SK-N-SH (cell line): Measurements from ENCODE around the gene CADPS2. TPM values are rescaled to one million over a fixed set of nuclear protein-coding genes. Genes with fewer than 3 reads are reported as not detected.

Experiments used
- CTCF ChIA-PET: fragments of 300-600, 350-600 bp; formaldehyde crosslinking; extraction: SDS; loops from one replicate; lab custom pipeline; 2021; lab: Yijun Ruan, JAX
- POLR2A ChIA-PET: fragments of 350-600 bp; sonication (Branson Sonifier 250); formaldehyde crosslinking; extraction: SDS; loops from one replicate; lab custom pipeline; 2020; ENCODE audit warnings: antibody characterized with exemption, inconsistent platforms; lab: Yijun Ruan, JAX
- DNase-seq: peaks from one replicate; pipeline ENCODE4 v3.0.0; 2012
- H2AFZ ChIP-seq: fragments of 200-600 bp; sonication (generic); 2 replicates; pipeline ENCODE4 v1.8.1; 2016; ENCODE audit warnings: antibody characterized with exemption, mild to moderate bottlenecking, low read depth
- H3F3A ChIP-seq: fragments of 200-600 bp; sonication (generic); replicated peaks from 2 replicates; pipeline ENCODE3; 2016; ENCODE audit warnings: antibody characterized with exemption, mild to moderate bottlenecking; ENCODE audit not compliant: insufficient read depth
- H3K27ac ChIP-seq, 2 experiments: fragments of 200-500 bp in 1 of 2; fragments of 200-600 bp in 1 of 2; sonication (Bioruptor generic) in 1 of 2; sonication (generic), shearing (Covaris generic) in 1 of 2; 2 replicates each; pipeline versions ENCODE4 v1.5.1 to v1.6.1; 2014 to 2016; ENCODE audit warnings: low read depth in 2 of 2, inconsistent platforms in 1 of 2, low read length in 1 of 2, mild to moderate bottlenecking in 1 of 2, mixed read lengths in 1 of 2
- H3K27me3 ChIP-seq: fragments of 200-600 bp; sonication (generic), shearing (Covaris generic); 2 replicates; pipeline ENCODE4 v1.6.1; 2016; ENCODE audit warnings: mixed run types; ENCODE audit not compliant: insufficient read depth
- H3K36me3 ChIP-seq, 2 experiments: fragments of 200-500 bp in 1 of 2; fragments of 200-600 bp in 1 of 2; sonication (Bioruptor generic) in 1 of 2; sonication (generic) in 1 of 2; replicated peaks in 1 of 2; 2 replicates each; pipeline versions ENCODE3 to v1.5.1; 2014 to 2016; ENCODE audit warnings: low read length in 1 of 2, mild to moderate bottlenecking in 1 of 2; ENCODE audit not compliant: insufficient read depth in 2 of 2, control insufficient read depth in 1 of 2
- H3K4me1 ChIP-seq, 2 experiments: fragments of 200-500 bp in 1 of 2; fragments of 200-600 bp in 1 of 2; sonication (Bioruptor generic) in 1 of 2; sonication (generic), shearing (Covaris generic) in 1 of 2; 2 replicates each; pipeline versions ENCODE4 v1.5.1 to v1.6.1; 2014 to 2016; ENCODE audit warnings: low read depth in 1 of 2, low read length in 1 of 2, mixed run types in 1 of 2; ENCODE audit not compliant: insufficient read depth in 2 of 2, control insufficient read depth in 1 of 2
- H3K4me2 ChIP-seq: fragments of 200-600 bp; sonication (generic), shearing (Covaris generic); 2 replicates; pipeline ENCODE4 v1.6.1; 2017; ENCODE audit warnings: mixed run types
- H3K4me3 ChIP-seq, 2 experiments: fragments of 200-500 bp in 1 of 2; fragments of 200-600 bp in 1 of 2; sonication (Bioruptor generic) in 1 of 2; sonication (generic), shearing (Covaris generic) in 1 of 2; 2 replicates each; pipeline versions ENCODE4 v1.5.1 to v1.8.1; 2014 to 2016; ENCODE audit warnings: low read depth in 2 of 2, inconsistent platforms in 1 of 2, low read length in 1 of 2, mild to moderate bottlenecking in 1 of 2, mixed read lengths in 1 of 2, moderate library complexity in 1 of 2
- H3K79me2 ChIP-seq: fragments of 200-600 bp; sonication (generic); 2 replicates; pipeline ENCODE4 v1.8.1; 2017; ENCODE audit warnings: mild to moderate bottlenecking; ENCODE audit not compliant: insufficient read depth
- H3K9ac ChIP-seq: fragments of 200-600 bp; sonication (generic); 2 replicates; pipeline ENCODE4 v1.6.1; 2017; ENCODE audit warnings: mixed run types
- H3K9me2 ChIP-seq: fragments of 200-600 bp; sonication (generic); 2 replicates; pipeline ENCODE4 v1.6.1; 2017; ENCODE audit warnings: mixed run types
- H3K9me3 ChIP-seq: fragments of 200-600 bp; sonication (generic); 2 replicates; pipeline ENCODE4 v1.6.1; 2017; ENCODE audit warnings: mixed run types, mild to moderate bottlenecking, moderate library complexity
- H4K20me1 ChIP-seq: fragments of 200-600 bp; sonication (generic); 2 replicates; pipeline ENCODE4 v1.6.1; 2017; ENCODE audit warnings: mild to moderate bottlenecking, mixed run types; ENCODE audit not compliant: insufficient read depth
- CTCF ChIP-seq: fragments of 200-600 bp; sonication (generic); IDR thresholded peaks from 2 replicates; pipeline ENCODE4 v1.6.1; 2017; ENCODE audit warnings: antibody characterized with exemption, mild to moderate bottlenecking, moderate library complexity
- FOXJ3 ChIP-seq: sonication (generic); formaldehyde crosslinking; IDR thresholded peaks from 2 replicates; pipeline ENCODE4 v1.5.1; 2020; ENCODE audit warnings: mild to moderate bottlenecking, missing genetic modification reagents
- POLR2AphosphoS5 ChIP-seq: IDR thresholded peaks from 2 replicates; pipeline ENCODE4 v1.6.1; 2012; ENCODE audit warnings: low read depth, low read length
- RFX5 ChIP-seq: IDR thresholded peaks from 2 replicates; pipeline ENCODE4 v1.6.1; 2012; ENCODE audit warnings: mild to moderate bottlenecking, improper control_type of control experiment, low read length
- SIN3A ChIP-seq: IDR thresholded peaks from 2 replicates; pipeline ENCODE4 v1.6.1; 2012; ENCODE audit warnings: low read depth, mild to moderate bottlenecking, low read length, moderate library complexity, borderline replicate concordance
- USF2 ChIP-seq: fragments of 150-350 bp; IDR thresholded peaks from 2 replicates; pipeline ENCODE4 v1.6.1; 2017; ENCODE audit warnings: antibody characterized with exemption, low read length, low read depth, borderline replicate concordance
- WGBS: methylation state at CpG from one replicate; pipeline ENCODE4 v1.1.6; 2017; ENCODE audit warnings: low lambda C conversion rate; 5-methylcytosine and 5-hydroxymethylcytosine counted together
- polyA plus RNA-seq, 3 experiments: library from polyadenylated mRNA; depleted of rRNA; stranded (reverse); fragments of >200 nt; gene quantifications; 2 replicates each; pipeline ENCODE4 v1.2.3, GENCODE V29; 2012
- TF ChIP-seq, protein P1 (sequence below): IDR thresholded peaks from 2 replicates; pipeline ENCODE4 v1.6.1; 2012; ENCODE audit warnings: mild to moderate bottlenecking, low read depth, low read length, moderate library complexity
- TF ChIP-seq, protein P2 (sequence below): IDR thresholded peaks from 2 replicates; pipeline ENCODE4 v1.4.0; 2012; ENCODE audit warnings: low read depth

Gene CADPS2
- polyA plus RNA-seq, 1 of the 3 experiments (the other 2 are of a cell fraction) = 0.05 TPM

DNA sequence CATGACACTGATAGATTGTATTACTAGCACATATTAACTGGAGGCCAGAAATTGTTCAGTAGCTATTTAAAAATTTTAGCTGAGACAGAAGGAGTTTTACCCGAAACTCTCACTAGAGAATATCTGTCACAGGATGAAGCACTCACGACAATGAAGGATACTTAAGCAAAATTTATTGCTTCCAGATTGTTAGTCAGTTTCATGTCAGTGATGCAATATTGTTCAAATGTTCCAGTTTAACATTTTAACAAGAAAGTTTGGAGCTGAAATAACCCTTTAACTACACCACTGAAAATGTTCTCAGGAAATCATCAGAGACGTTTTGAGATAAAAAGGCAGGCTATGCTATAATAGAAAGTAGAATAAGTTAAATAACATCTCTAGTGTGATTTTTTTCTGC, 15.0 kb upstream of the CADPS2 start (continued):
- TF ChIP-seq, protein P1, sequence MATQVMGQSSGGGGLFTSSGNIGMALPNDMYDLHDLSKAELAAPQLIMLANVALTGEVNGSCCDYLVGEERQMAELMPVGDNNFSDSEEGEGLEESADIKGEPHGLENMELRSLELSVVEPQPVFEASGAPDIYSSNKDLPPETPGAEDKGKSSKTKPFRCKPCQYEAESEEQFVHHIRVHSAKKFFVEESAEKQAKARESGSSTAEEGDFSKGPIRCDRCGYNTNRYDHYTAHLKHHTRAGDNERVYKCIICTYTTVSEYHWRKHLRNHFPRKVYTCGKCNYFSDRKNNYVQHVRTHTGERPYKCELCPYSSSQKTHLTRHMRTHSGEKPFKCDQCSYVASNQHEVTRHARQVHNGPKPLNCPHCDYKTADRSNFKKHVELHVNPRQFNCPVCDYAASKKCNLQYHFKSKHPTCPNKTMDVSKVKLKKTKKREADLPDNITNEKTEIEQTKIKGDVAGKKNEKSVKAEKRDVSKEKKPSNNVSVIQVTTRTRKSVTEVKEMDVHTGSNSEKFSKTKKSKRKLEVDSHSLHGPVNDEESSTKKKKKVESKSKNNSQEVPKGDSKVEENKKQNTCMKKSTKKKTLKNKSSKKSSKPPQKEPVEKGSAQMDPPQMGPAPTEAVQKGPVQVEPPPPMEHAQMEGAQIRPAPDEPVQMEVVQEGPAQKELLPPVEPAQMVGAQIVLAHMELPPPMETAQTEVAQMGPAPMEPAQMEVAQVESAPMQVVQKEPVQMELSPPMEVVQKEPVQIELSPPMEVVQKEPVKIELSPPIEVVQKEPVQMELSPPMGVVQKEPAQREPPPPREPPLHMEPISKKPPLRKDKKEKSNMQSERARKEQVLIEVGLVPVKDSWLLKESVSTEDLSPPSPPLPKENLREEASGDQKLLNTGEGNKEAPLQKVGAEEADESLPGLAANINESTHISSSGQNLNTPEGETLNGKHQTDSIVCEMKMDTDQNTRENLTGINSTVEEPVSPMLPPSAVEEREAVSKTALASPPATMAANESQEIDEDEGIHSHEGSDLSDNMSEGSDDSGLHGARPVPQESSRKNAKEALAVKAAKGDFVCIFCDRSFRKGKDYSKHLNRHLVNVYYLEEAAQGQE = no peak
- TF ChIP-seq POLR2AphosphoS5 (no peak), USF2 (no peak), RFX5 (no peak)

DNA sequence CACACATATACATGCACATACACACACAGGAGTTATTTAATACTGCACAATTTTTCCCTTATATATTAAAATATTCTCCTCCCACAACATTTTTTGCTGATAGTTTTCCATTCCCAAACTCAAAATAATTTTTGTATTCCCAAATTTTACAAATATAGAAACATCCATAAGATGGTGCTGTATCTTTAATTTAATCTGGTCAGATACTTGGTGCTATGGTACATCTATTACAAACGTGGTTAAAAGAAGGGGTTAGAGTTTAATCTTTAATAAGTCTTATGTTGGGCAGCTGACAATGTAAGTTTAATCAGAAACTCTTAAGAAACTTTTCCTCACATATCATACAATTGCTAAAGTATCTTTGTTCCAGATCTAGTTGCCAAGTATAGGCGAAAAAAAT, 10.2 kb upstream of the CADPS2 start:
- Histone ChIP-seq H2AFZ (no peak overlapping the region), H4K20me1 (no peaks in the 10 kb centered on the region), H3K9me3 (no peaks in the 10 kb centered on the region; the same call in 1 of the 2 replicates), H3K27me3 (no peaks in the 10 kb centered on the region), H3F3A (no peaks in the 10 kb centered on the region), H3K4me2 (no peak overlapping the region), H3K79me2 (no peaks in the 10 kb centered on the region), H3K4me1 (peaks cover 0 to 5% of the 10 kb centered on the region in 2 experiments; a peak in 1 of 4 replicates), H3K36me3 (no peaks in the 10 kb centered on the region), H3K9me2 (no peaks in the 10 kb centered on the region), H3K4me3 (no peak overlapping the region), H3K9ac (no peak overlapping the region), H3K27ac (no peak overlapping the region)
- CTCF ChIA-PET = no interaction called here
- TF ChIP-seq FOXJ3 (CRISPR knock-in tag) = no peak
- TF ChIP-seq, protein P2, sequence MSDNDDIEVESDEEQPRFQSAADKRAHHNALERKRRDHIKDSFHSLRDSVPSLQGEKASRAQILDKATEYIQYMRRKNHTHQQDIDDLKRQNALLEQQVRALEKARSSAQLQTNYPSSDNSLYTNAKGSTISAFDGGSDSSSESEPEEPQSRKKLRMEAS = no peak
- TF ChIP-seq CTCF = peak; percentile 30; the same call in 1 of the 2 replicates
- TF ChIP-seq SIN3A = no peak
- POLR2A ChIA-PET = no interaction called here
- DNase-seq = no peak
- 0% methylated on average over 2 of the region's 2 CpGs for WGBS
